MM.1S (cell line): ENCODE measurements around the gene MYCBP.
"Not testable (repeated sequence)": the region's sequence is repeated elsewhere in the genome, so short reads cannot be mapped to it uniquely, and the experiment has no call there.

Source experiments
- CTCF ChIP-seq: fragments of 300-600 bp; sonication (generic); IDR thresholded peaks from 2 replicates; pipeline ENCODE4 v1.5.1; 2016; ENCODE audit warnings: antibody characterized with exemption, low read length, mixed read lengths
- EZH2 ChIP-seq: fragments of 300-600 bp; sonication (generic); optimal IDR thresholded peaks from 2 replicates; pipeline ENCODE3; 2017; ENCODE audit warnings: low read depth, mild to moderate bottlenecking, antibody characterized with exemption, low read length, mixed read lengths
- EZH2phosphoT487 ChIP-seq: fragments of 300-600 bp; sonication (generic); IDR thresholded peaks from 2 replicates; pipeline ENCODE4 v1.6.1; 2018; ENCODE audit warnings: antibody characterized with exemption, low read length

GRCh38 chr1:38845088-38845487, 28.1 kb downstream of the MYCBP start:
- not testable (repeated sequence) for TF ChIP-seq CTCF, EZH2, EZH2phosphoT487
